Stimulated activated naive CD8-positive, alpha-beta T cell treated with anti-CD3 and anti-CD28 coated beads, Interleukin-15, amount 100 ng/mL, for 72 hours (primary cell): ENCODE measurements around the gene DMWD.

ENCODE experiments used
- ATAC-seq: fragments of 150-1000 bp; cut with Tn5 transposase; 2 replicates; pipeline ENCODE4 v1.10.0; 2021; ENCODE audit warnings: mild to moderate bottlenecking, moderate library complexity
- DNase-seq, 2 donors: peaks; one replicate each; pipeline ENCODE4 v3.0.0; 2021 to 2022
- H3K27ac Mint-ChIP-seq, 2 donors: one replicate each; pipeline ENCODE4 v1.8.0; 2022; ENCODE audit warnings: mild to moderate bottlenecking in 2 of 2, mixed read lengths in 2 of 2, moderate library complexity in 2 of 2
- H3K27me3 Mint-ChIP-seq: one replicate; pipeline ENCODE4 v1.8.0; 2022; ENCODE audit warnings: mixed read lengths
- H3K4me1 Mint-ChIP-seq: one replicate; pipeline ENCODE4 v1.8.0; 2022; ENCODE audit warnings: mild to moderate bottlenecking, mixed read lengths
- H3K4me3 Mint-ChIP-seq, 2 donors: one replicate each; pipeline ENCODE4 v1.8.0; 2022; ENCODE audit warnings: mild to moderate bottlenecking in 2 of 2, mixed read lengths in 2 of 2, moderate library complexity in 1 of 2
- H3K9me3 Mint-ChIP-seq, 2 donors: one replicate each; pipeline ENCODE4 v1.8.0; 2022; ENCODE audit warnings: mixed read lengths in 2 of 2

DMWD gene

GRCh38 chr19:45821103-45821521 is 28.5 kb upstream of the DMWD start:
- H3K4me3 Mint-ChIP-seq: no peak overlapping the region
- no peaks in the 10 kb centered on the region for H3K27me3 Mint-ChIP-seq
- H3K9me3 Mint-ChIP-seq: no peaks in the 10 kb centered on the region
- ATAC-seq (no peak), DNase-seq (no peak)
- peak overlapping the region; percentile 43 to 61 for H3K27ac Mint-ChIP-seq
- H3K4me1 Mint-ChIP-seq: peaks cover 13% of the 10 kb centered on the region

GRCh38 chr19:45820413-45821102 is 27.9 kb upstream of the DMWD start:
- peak overlapping the region in 1 of 2 donors; percentile 67 for H3K27ac Mint-ChIP-seq
- H3K4me1 Mint-ChIP-seq: peaks cover 19% of the 10 kb centered on the region
- DNase-seq: no peak
- H3K4me3 Mint-ChIP-seq: no peak overlapping the region
- peaks cover 5% of the 10 kb centered on the region for H3K27me3 Mint-ChIP-seq
- H3K9me3 Mint-ChIP-seq: no peaks in the 10 kb centered on the region
- ATAC-seq: no peak

GRCh38 chr19:45819769-45820168 is 27.1 kb upstream of the DMWD start:
- H3K27ac Mint-ChIP-seq: peak overlapping the region; percentile 48 to 67
- no peak overlapping the region for H3K4me3 Mint-ChIP-seq
- no peaks in the 10 kb centered on the region for H3K9me3 Mint-ChIP-seq
- H3K4me1 Mint-ChIP-seq: peaks cover 21% of the 10 kb centered on the region
- peaks cover 9% of the 10 kb centered on the region for H3K27me3 Mint-ChIP-seq
- no peak for DNase-seq
- no peak for ATAC-seq

GRCh38 chr19:45817725-45818301 is 25.2 kb upstream of the DMWD start:
- DNase-seq (peak in 1 of 2 donors; percentile 31), ATAC-seq (no peak)
- Mint-ChIP-seq H3K27me3 (peaks cover 27% of the 10 kb centered on the region), H3K9me3 (no peaks in the 10 kb centered on the region), H3K27ac (no peak overlapping the region), H3K4me3 (no peak overlapping the region), H3K4me1 (peaks cover 21% of the 10 kb centered on the region)

DNA sequence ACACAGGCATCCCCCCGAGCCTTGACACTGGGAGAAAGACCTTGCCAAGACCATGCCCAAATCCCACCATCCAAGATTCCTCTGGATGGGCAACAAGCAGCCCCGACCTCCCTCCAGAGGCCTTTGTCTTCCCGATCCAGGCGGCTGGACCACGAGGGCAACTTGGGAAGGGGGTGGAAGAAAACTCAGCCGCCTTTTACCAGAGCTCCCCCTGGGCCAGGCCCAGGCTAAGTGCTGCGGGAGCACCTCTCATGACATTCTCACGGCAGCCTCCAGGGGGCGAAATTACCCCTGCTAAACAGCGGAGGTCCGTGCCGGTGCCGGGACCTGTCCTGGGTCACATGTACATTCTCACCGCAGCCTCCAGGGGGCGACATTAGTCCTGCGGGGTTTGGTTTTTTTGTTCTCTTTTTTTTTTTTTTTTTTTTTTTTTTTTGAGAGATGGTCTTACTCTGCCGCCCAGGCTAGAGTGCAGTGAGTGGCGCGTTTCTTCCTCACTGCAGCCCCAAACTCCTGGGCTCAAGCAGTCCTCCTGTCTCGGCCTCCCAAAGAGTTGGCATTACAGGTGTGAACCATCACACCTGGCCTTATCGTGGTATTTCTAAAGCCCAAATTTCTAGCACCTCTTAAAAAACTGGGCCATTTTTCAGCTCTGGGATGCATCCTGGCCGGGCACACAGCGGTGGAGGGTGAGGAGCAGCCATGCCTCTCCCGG is 24.5 kb upstream of the DMWD start:
- Mint-ChIP-seq H3K4me1 (peaks cover 21% of the 10 kb centered on the region), H3K27ac (peak overlapping the region in 1 of 2 donors; percentile 54), H3K9me3 (no peaks in the 10 kb centered on the region), H3K27me3 (peaks cover 34% of the 10 kb centered on the region), H3K4me3 (no peak overlapping the region)
- DNase-seq (peak; percentile 95), ATAC-seq (peak; percentile 95)

DNA sequence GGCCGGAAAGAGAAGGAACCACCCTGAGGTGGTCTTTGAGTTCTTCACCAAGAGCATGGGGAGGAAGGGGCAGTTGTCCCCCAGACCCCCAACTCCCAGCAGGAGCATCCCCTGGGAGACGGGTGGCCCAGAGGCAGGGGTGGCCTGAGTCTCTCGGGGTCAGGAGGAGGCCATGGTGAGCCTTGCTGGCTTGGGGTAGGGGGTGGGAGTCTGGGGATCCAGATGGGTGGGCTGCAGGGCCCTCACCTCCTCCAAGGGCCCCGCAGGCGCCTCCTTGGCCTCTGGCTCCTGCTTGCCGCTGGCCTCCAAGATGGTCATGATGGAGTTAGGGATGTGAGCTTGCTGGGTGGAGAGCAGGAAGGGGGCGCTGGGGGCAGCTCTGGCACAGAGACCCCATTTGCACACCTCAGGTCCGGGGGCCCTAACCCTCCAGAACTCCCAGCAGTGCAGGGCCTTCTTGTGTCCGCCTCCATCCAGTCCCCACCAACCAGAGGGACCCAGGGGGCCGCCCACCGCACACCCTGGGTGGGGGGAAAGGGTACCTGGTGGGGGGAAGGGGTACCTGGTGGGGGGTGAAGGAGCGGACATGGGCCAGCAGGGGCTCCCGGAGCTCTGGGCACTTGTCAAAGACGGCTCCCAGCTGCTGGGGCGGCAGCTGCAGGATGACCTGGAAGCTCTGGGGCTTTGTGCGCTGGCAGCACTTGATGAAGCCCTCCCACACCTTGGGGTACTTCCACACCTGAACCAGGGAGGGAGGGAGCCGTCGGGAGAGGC is 23.8 kb upstream of the DMWD start:
- Mint-ChIP-seq H3K4me1 (peaks cover 21% of the 10 kb centered on the region), H3K27ac (peak overlapping the region in 1 of 2 donors; percentile 72), H3K4me3 (peak overlapping the region in 1 of 2 donors; percentile 53), H3K27me3 (peaks cover 37% of the 10 kb centered on the region), H3K9me3 (no peaks in the 10 kb centered on the region)
- peak; percentile 7 for ATAC-seq
- DNase-seq: no peak

- ATAC-seq (no peak), DNase-seq (no peak)
- H3K9me3 Mint-ChIP-seq: no peaks in the 10 kb centered on the region
- H3K27ac Mint-ChIP-seq: peak overlapping the region in 1 of 2 donors; percentile 86
- peaks cover 21% of the 10 kb centered on the region for H3K4me1 Mint-ChIP-seq
- H3K27me3 Mint-ChIP-seq: peaks cover 44% of the 10 kb centered on the region
- H3K4me3 Mint-ChIP-seq: peak overlapping the region in 1 of 2 donors; percentile 53
Measured at GRCh38 chr19:45815481-45816216, 23.0 kb upstream of the DMWD start.

DNA sequence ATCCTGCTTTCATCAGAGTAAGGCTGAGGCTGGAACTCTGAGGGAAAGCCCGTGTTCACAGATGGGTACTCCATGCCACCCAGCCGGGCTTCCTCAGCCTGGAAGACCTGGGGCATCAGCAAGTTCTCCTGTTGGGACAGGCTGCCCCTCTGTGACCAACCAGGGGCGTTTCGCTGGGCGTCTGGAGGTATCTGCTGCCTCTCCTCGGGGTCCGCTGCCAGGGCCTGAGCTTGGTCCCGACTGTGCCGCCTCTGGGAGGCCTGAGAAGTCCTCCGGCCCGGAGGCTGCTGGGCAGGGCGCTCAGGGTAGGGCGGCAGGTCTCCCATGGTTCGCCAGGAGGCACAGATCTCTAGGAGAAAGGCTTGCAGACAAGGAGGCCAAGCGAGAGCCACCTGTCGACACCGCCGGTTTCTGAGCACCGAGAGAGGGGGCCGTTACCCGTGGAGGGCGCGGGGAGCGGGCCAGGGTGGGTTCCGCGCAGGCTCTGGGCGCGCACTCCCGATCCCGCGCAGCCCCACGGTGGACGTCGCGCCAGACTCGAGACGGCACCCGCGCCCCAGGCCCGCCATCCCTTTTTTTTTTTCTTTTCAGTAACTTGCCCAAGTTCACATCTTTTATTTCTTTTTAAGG is 22.3 kb upstream of the DMWD start, which contains the start of gene RSPH6A:
Gene RSPH6A (minus strand): TSS at position 458 of the 630 bp plus-strand sequence. CDS start 132 bp downstream, at position 326.
- ATAC-seq (no peak), DNase-seq (no peak)
- Mint-ChIP-seq H3K9me3 (no peaks in the 10 kb centered on the region), H3K27ac (peak within 1 kb of the TSS in 1 of 2 donors; percentile 86), H3K4me1 (peaks cover 21% of the 10 kb centered on the region), H3K27me3 (peaks cover 45% of the 10 kb centered on the region), H3K4me3 (peak within 1 kb of the TSS in 1 of 2 donors; percentile 53)

GRCh38 chr19:45814166-45814780 is 21.6 kb upstream of the DMWD start:
- ATAC-seq: no peak
- no peak overlapping the region for H3K27ac Mint-ChIP-seq
- H3K4me3 Mint-ChIP-seq: no peak overlapping the region
- no peak for DNase-seq
- peaks cover 27% of the 10 kb centered on the region for H3K4me1 Mint-ChIP-seq
- peaks cover 45% of the 10 kb centered on the region for H3K27me3 Mint-ChIP-seq
- no peaks in the 10 kb centered on the region for H3K9me3 Mint-ChIP-seq

DNA sequence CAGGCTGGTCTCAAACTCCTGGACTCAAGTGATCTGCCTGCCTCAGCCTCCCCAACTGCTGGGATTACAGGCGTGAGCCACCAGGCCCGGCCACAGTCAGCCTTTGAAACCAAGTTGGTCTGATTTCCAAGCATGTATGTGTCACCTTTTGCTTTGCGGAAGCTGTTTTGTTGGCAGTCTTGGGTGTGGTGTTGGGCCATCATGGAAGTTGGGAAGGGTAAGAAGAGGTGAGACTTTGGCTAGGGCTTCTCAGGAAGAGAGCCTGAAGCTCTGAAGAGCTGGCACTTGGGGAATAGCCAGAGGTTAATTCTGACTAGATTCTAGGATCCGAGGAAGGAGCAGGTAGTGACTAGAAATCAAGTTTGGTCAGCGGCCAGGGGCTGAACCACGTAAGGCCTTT is 19.7 kb upstream of the DMWD start:
- Mint-ChIP-seq H3K27ac (peak overlapping the region in 1 of 2 donors; percentile 53), H3K27me3 (peaks cover 45% of the 10 kb centered on the region), H3K4me3 (no peak overlapping the region), H3K4me1 (peaks cover 25% of the 10 kb centered on the region), H3K9me3 (no peaks in the 10 kb centered on the region)
- ATAC-seq (no peak), DNase-seq (no peak)

DNA sequence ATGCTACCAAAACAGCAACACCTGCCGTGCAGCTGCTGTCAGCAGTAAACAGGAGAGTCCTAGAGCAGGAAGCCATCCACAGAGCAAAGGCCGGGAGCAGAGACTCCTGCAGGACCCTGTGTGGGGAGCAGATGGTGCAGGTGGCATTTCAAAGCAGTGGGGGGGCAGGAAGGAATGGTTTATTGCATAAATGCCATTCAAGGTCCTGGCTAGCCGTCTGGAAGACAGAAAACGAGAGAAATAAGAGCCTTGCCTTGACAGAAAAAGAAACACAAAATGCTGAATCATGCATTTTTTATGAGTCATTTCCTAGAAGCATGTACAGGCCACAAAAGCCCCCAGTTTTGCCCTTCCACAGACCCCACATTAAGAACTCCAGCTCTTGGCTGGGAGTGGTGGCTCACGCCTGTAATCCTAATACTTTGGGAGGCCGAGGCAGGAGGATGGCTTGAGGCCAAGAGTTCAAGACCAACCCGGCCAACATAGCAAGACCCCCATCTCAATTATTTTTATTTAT is 17.1 kb upstream of the DMWD start:
- ATAC-seq: peak; percentile 39
- Mint-ChIP-seq H3K27ac (peak overlapping the region in 1 of 2 donors; percentile 29), H3K9me3 (no peaks in the 10 kb centered on the region), H3K4me1 (peaks cover 8% of the 10 kb centered on the region), H3K4me3 (peak overlapping the region in 1 of 2 donors; percentile 37), H3K27me3 (peaks cover 47% of the 10 kb centered on the region)
- DNase-seq: no peak

DNA sequence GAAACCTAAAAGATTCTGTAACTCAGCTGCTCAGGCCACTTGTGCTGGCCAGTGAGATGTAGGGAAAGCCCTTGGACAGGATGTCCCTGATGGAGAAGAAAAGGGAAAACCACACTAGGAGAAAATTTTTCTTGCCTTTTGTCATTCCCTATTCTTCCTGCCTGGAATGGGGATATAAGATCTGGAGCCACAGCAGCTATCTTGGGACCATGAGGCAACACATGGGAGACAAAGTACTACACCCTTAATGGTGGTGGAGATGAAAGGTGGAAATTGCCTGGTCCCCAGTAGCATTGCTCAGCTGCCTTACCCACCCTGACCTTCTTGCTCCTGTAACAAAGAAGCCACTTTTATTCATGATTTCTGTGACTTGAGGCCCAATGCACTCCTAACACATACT is 13.1 kb upstream of the DMWD start:
- peak overlapping the region in 1 of 2 donors; percentile 24 for H3K27ac Mint-ChIP-seq
- ATAC-seq (no peak), DNase-seq (no peak)
- H3K27me3 Mint-ChIP-seq: peaks cover 34% of the 10 kb centered on the region
- H3K4me1 Mint-ChIP-seq: peaks cover 8% of the 10 kb centered on the region
- no peaks in the 10 kb centered on the region for H3K9me3 Mint-ChIP-seq
- H3K4me3 Mint-ChIP-seq: no peak overlapping the region

DNA sequence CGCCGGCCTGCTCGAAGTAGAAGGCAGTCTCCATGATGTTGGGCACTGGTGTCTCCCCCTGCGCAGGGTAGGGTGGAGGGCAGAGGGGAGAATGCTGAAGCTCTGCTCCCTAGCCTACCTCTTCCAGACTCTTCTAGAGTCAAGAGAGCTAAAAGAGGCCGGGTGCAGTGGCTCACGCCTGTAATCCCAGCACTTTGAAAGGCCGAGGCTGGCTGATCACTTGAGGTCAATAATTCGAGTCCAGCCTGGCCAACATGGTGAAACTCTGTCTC is 12.2 kb upstream of the DMWD start:
- DNase-seq (no peak), ATAC-seq (no peak)
- peaks cover 8% of the 10 kb centered on the region for H3K4me1 Mint-ChIP-seq
- no peak overlapping the region for H3K27ac Mint-ChIP-seq
- H3K9me3 Mint-ChIP-seq: no peaks in the 10 kb centered on the region
- peaks cover 40% of the 10 kb centered on the region for H3K27me3 Mint-ChIP-seq
- no peak overlapping the region for H3K4me3 Mint-ChIP-seq
